ENCODE results near the gene CRACDL. TPM values are rescaled to one million over a fixed set of nuclear protein-coding genes. Genes with fewer than 3 reads are reported as not detected.

The CRACDL gene
- polyA plus RNA-seq, 1 donor (not counting 4 experiments of a cell fraction or from before 2014, with no cell fraction given) = 1.6 TPM

DNA sequence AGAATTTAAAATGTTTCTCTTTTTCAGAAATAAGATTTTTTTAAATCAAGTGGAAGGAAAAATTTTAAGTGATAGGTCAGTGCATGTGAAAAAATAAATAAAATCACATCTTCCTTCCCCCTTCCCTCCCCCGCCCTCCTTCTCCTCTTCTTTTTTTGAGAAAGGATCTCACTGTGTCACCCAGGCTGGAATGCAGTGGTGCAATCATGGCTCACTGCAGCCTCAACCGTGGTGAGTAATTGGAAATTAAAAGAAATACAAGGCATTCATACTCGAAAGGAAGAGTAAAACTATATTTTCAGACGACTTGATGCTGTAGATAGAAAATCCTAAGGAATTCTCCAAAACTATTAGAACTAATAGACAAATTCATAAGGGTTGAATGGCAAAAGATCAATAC, 16.9 kb upstream of the CRACDL start:
- Histone ChIP-seq H3K9me1 (ENCODE audit: control insufficient read depth, extremely low read depth, insufficient read depth, low read length) (no peaks in the 10 kb centered on the region), H3K4me3 (ENCODE audit: control insufficient read depth in 2 of 3, extremely low read depth in 1 of 3, insufficient read depth in 2 of 3, low read depth in 1 of 3, low read length in 3 of 3) (no peak overlapping the region), H3K9ac (ENCODE audit: control insufficient read depth, extremely low read depth, insufficient read depth, low read length) (no peak overlapping the region), H3K27me3 (ENCODE audit: control insufficient read depth, extremely low read depth, insufficient read depth, low read length) (no peaks in the 10 kb centered on the region), H3K79me2 (ENCODE audit: control insufficient read depth, insufficient read depth, low read length) (no peaks in the 10 kb centered on the region), H3K36me3 (ENCODE audit: control insufficient read depth in 2 of 2, extremely low read depth in 1 of 2, insufficient read depth in 2 of 2, low read length in 2 of 2) (no peaks in the 10 kb centered on the region), H3K4me1 (ENCODE audit: control insufficient read depth, extremely low read depth, insufficient read depth, low read length) (no peaks in the 10 kb centered on the region), H3K4me2 (ENCODE audit: control insufficient read depth, extremely low read depth, insufficient read depth, low read depth, low read length) (no peak overlapping the region), H4K20me1 (ENCODE audit: control insufficient read depth, extremely low read depth, insufficient read depth, low read length) (no peaks in the 10 kb centered on the region), H2AFZ (ENCODE audit: control insufficient read depth, low read length) (no peak overlapping the region), H3K9me3 (ENCODE audit: control insufficient read depth, low read depth, low read length) (no peaks in the 10 kb centered on the region), H3K27ac (ENCODE audit: control insufficient read depth, insufficient read depth, low read length) (no peak overlapping the region)
- no peak for DNase-seq (ENCODE audit: low read depth, low spot score)
- FAIRE-seq = no peak
- TF ChIP-seq CTCF (optimal IDR thresholded peaks at IDR 0.05 in 1 of 3, IDR thresholded peaks at IDR 0.05 in 1 of 3, conservative IDR thresholded peaks at IDR 0.05 in 1 of 3; ENCODE audit: extremely low read depth in 1 of 3, insufficient read depth in 2 of 3, low read length in 3 of 3) = no peak
- no peak for TF ChIP-seq EZH2 (IDR thresholded peaks at IDR 0.05; ENCODE audit: low read length)
- dilution Hi-C loops (cut with MboI; ENCODE audit: extremely low pct_ligation_motif_present, low sequenced_read_pairs) = no loop called here

DNA sequence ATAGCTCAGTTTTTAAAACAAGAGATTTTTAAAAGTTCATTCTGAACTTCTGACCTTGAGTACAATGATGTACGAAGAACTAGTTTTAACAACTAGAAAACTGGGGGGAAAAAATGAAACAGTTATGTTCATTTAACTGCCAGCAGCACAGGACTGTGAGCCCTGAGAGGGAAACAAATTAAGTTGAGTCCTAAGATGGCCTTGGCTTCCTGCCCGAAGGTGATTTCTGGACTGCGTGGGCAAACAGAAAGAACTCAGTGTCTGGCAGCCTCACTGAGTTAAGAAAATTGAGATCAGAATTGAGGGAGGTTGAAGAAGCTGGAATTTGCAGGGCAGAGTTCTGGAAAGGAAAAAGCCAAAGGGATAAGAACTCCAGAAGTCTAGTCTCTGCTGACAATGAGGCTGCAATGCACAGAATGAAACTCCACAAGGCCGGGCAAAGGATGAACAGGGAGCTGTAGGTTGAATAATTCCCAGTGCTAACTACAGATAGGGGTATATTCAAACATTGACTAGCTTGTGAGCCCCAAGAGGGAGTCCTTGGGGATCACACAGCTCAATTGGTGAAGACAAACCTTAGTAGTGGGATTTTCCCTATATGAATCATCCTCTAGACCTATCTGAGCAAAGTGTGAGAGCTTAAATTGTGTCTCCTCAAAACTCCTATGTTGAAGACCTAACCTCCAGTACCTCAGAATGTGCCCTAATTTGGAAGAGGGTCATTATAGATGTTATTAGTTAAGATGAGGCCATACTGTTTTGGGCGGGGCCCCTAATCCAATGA, 13.1 kb upstream of the CRACDL start:
- Histone ChIP-seq H3K4me3 (ENCODE audit: control insufficient read depth in 2 of 3, extremely low read depth in 1 of 3, insufficient read depth in 2 of 3, low read depth in 1 of 3, low read length in 3 of 3) (no peak overlapping the region), H3K9me3 (ENCODE audit: control insufficient read depth, low read depth, low read length) (no peaks in the 10 kb centered on the region), H3K27ac (ENCODE audit: control insufficient read depth, insufficient read depth, low read length) (no peak overlapping the region), H3K27me3 (ENCODE audit: control insufficient read depth, extremely low read depth, insufficient read depth, low read length) (no peaks in the 10 kb centered on the region), H3K4me2 (ENCODE audit: control insufficient read depth, extremely low read depth, insufficient read depth, low read depth, low read length) (no peak overlapping the region), H3K36me3 (ENCODE audit: control insufficient read depth in 2 of 2, extremely low read depth in 1 of 2, insufficient read depth in 2 of 2, low read length in 2 of 2) (no peaks in the 10 kb centered on the region), H3K4me1 (ENCODE audit: control insufficient read depth, extremely low read depth, insufficient read depth, low read length) (no peaks in the 10 kb centered on the region), H4K20me1 (ENCODE audit: control insufficient read depth, extremely low read depth, insufficient read depth, low read length) (no peaks in the 10 kb centered on the region), H3K9me1 (ENCODE audit: control insufficient read depth, extremely low read depth, insufficient read depth, low read length) (no peaks in the 10 kb centered on the region), H2AFZ (ENCODE audit: control insufficient read depth, low read length) (no peak overlapping the region), H3K79me2 (ENCODE audit: control insufficient read depth, insufficient read depth, low read length) (no peaks in the 10 kb centered on the region), H3K9ac (ENCODE audit: control insufficient read depth, extremely low read depth, insufficient read depth, low read length) (no peak overlapping the region)
- TF ChIP-seq EZH2 (IDR thresholded peaks at IDR 0.05; ENCODE audit: low read length) (no peak), CTCF (optimal IDR thresholded peaks at IDR 0.05 in 1 of 3, IDR thresholded peaks at IDR 0.05 in 1 of 3, conservative IDR thresholded peaks at IDR 0.05 in 1 of 3; ENCODE audit: extremely low read depth in 1 of 3, insufficient read depth in 2 of 3, low read length in 3 of 3) (no peak)
- no peak for DNase-seq (ENCODE audit: low read depth, low spot score)
- no peak for FAIRE-seq
- dilution Hi-C loops (cut with MboI; ENCODE audit: extremely low pct_ligation_motif_present, low sequenced_read_pairs) = no loop called here

Measured in keratinocyte (primary cell).